H9 (cell line): Measurements from ENCODE around the gene GRID1. TPM values are rescaled to one million over a fixed set of nuclear protein-coding genes. Genes with fewer than 3 reads are reported as not detected.

ENCODE experiments used
- DNase-seq: peaks from one replicate; pipeline ENCODE4 v3.0.0-alpha.2; 2017
- H2AFZ ChIP-seq: one replicate; pipeline ENCODE4 v1.6.1; 2013; ENCODE audit warnings: mild to moderate bottlenecking, low read length, control low read depth, moderate library complexity
- H2AK5ac ChIP-seq: 2 replicates; pipeline ENCODE4 v1.6.1; 2013; ENCODE audit warnings: low read length, control low read depth, mixed read lengths; ENCODE audit not compliant: insufficient read length
- H2BK120ac ChIP-seq: one replicate; pipeline ENCODE4 v1.6.1; 2013; ENCODE audit warnings: low read depth, mild to moderate bottlenecking, low read length, control low read depth, inconsistent platforms; ENCODE audit not compliant: poor library complexity, severe bottlenecking
- H2BK12ac ChIP-seq: 2 replicates; pipeline ENCODE4 v1.6.1; 2013; ENCODE audit warnings: low read length, control low read depth, mixed read lengths, low read depth; ENCODE audit not compliant: insufficient read length
- H2BK15ac ChIP-seq: 2 replicates; pipeline ENCODE4 v1.6.1; 2013; ENCODE audit warnings: low read depth, low read length, control low read depth
- H2BK20ac ChIP-seq: one replicate; pipeline ENCODE4 v1.6.1; 2013; ENCODE audit warnings: low read depth, mild to moderate bottlenecking, low read length, control low read depth, inconsistent platforms; ENCODE audit not compliant: poor library complexity, severe bottlenecking
- H2BK5ac ChIP-seq: 2 replicates; pipeline ENCODE4 v1.6.1; 2013; ENCODE audit warnings: low read length, control low read depth, mixed read lengths; ENCODE audit not compliant: insufficient read length
- H3K14ac ChIP-seq: 2 replicates; pipeline ENCODE4 v1.6.1; 2013; ENCODE audit warnings: low read length, control low read depth; ENCODE audit not compliant: insufficient read depth
- H3K18ac ChIP-seq: 2 replicates; pipeline ENCODE4 v1.6.1; 2013; ENCODE audit warnings: low read depth, mild to moderate bottlenecking, mixed read lengths, low read length, control low read depth; ENCODE audit not compliant: insufficient read length
- H3K23ac ChIP-seq: 2 replicates; pipeline ENCODE4 v1.6.1; 2013; ENCODE audit warnings: low read length, control low read depth, mixed read lengths, low read depth; ENCODE audit not compliant: insufficient read length
- H3K23me2 ChIP-seq: 2 replicates; pipeline ENCODE4 v1.6.1; 2013; ENCODE audit warnings: low read depth, mild to moderate bottlenecking, mixed read lengths, low read length, control low read depth; ENCODE audit not compliant: insufficient read length, poor library complexity, severe bottlenecking
- H3K27ac ChIP-seq: 2 replicates; pipeline ENCODE4 v1.5.1; 2013; ENCODE audit warnings: low read length, control low read depth, mixed read lengths, low read depth; ENCODE audit not compliant: insufficient read length
- H3K27me3 ChIP-seq: 2 replicates; pipeline ENCODE4 v1.6.1; 2013; ENCODE audit warnings: low read length, control low read depth, inconsistent platforms; ENCODE audit not compliant: insufficient read depth
- H3K4ac ChIP-seq: 2 replicates; pipeline ENCODE4 v1.6.1; 2013; ENCODE audit warnings: low read depth, mild to moderate bottlenecking, control low read depth, inconsistent platforms, low read length, moderate library complexity
- H3K4me1 ChIP-seq: 2 replicates; pipeline ENCODE4 v1.6.1; 2013; ENCODE audit warnings: low read length, control low read depth, inconsistent platforms; ENCODE audit not compliant: insufficient read depth
- H3K4me2 ChIP-seq: 2 replicates; pipeline ENCODE4 v1.6.1; 2013; ENCODE audit warnings: low read length, control low read depth, mixed read lengths; ENCODE audit not compliant: insufficient read length, insufficient read depth
- H3K56ac ChIP-seq: 2 replicates; pipeline ENCODE4 v1.6.1; 2013; ENCODE audit warnings: low read depth, mild to moderate bottlenecking, mixed read lengths, low read length, control low read depth; ENCODE audit not compliant: insufficient read length
- H3K79me1 ChIP-seq: 2 replicates; pipeline ENCODE4 v1.6.1; 2013; ENCODE audit warnings: low read depth, mild to moderate bottlenecking, moderate library complexity, low read length, control low read depth, inconsistent platforms; ENCODE audit not compliant: insufficient read depth, poor library complexity, severe bottlenecking
- H3K79me2 ChIP-seq: 2 replicates; pipeline ENCODE4 v1.6.1; 2013; ENCODE audit warnings: low read length, control low read depth, inconsistent platforms; ENCODE audit not compliant: insufficient read depth
- H3K9ac ChIP-seq: 2 replicates; pipeline ENCODE4 v1.6.1; 2013; ENCODE audit warnings: low read length, control low read depth, mixed read lengths; ENCODE audit not compliant: insufficient read length; ENCODE audit errors: extremely low read depth
- H3K9me3 ChIP-seq: one replicate; pipeline ENCODE4 v1.6.1; 2013; ENCODE audit warnings: low read depth, low read length, inconsistent platforms; ENCODE audit not compliant: control insufficient read depth
- H3T11ph ChIP-seq: one replicate; pipeline ENCODE4 v1.6.1; 2013; ENCODE audit warnings: mild to moderate bottlenecking, low read length, control low read depth, inconsistent platforms
- H4K20me1 ChIP-seq: one replicate; pipeline ENCODE4 v1.6.1; 2013; ENCODE audit not compliant: control insufficient read depth, insufficient read length, insufficient read depth
- H4K5ac ChIP-seq: 2 replicates; pipeline ENCODE4 v1.6.1; 2013; ENCODE audit warnings: low read depth, mild to moderate bottlenecking, mixed read lengths, low read length, control low read depth; ENCODE audit not compliant: insufficient read length
- H4K8ac ChIP-seq: replicated peaks from 2 replicates; pipeline ENCODE4 v1.6.1; 2013; ENCODE audit warnings: low read length, control low read depth, mixed read lengths, low read depth; ENCODE audit not compliant: insufficient read length
- H4K91ac ChIP-seq: 2 replicates; pipeline ENCODE4 v1.6.1; 2013; ENCODE audit warnings: low read depth, mild to moderate bottlenecking, moderate library complexity, mixed read lengths, low read length, control low read depth; ENCODE audit not compliant: insufficient read length
- H3K27ac Mint-ChIP-seq, 3 experiments: 2 replicates in 2 of 3; 3 replicates in 1 of 3; pipeline ENCODE4 v1.8.0; 2020 to 2021; ENCODE audit warnings: mixed read lengths in 3 of 3, mild to moderate bottlenecking in 1 of 3, moderate library complexity in 1 of 3
- H3K27me3 Mint-ChIP-seq: 2 replicates; pipeline ENCODE4 v1.8.0; 2021; ENCODE audit warnings: low read depth, mild to moderate bottlenecking, moderate library complexity, mixed read lengths
- H3K36me3 Mint-ChIP-seq, 3 experiments: 2 replicates in 2 of 3; 3 replicates in 1 of 3; pipeline ENCODE4 v1.8.0; 2020 to 2021; ENCODE audit warnings: low read depth in 3 of 3, mixed read lengths in 3 of 3; ENCODE audit not compliant: insufficient read depth in 1 of 3
- H3K4me1 Mint-ChIP-seq, 2 experiments: 2 replicates each; pipeline ENCODE4 v1.8.0; 2020; ENCODE audit warnings: mixed read lengths in 2 of 2
- H3K4me3 Mint-ChIP-seq, 2 experiments: 2 replicates in 1 of 2; 3 replicates in 1 of 2; pipeline ENCODE4 v1.8.0; 2020 to 2021; ENCODE audit warnings: mild to moderate bottlenecking in 2 of 2, mixed read lengths in 2 of 2, moderate library complexity in 1 of 2
- H3K9me3 Mint-ChIP-seq, 2 experiments: 2 replicates in 1 of 2; 3 replicates in 1 of 2; pipeline ENCODE4 v1.8.0; 2020; ENCODE audit warnings: mild to moderate bottlenecking in 2 of 2, mixed read lengths in 2 of 2, moderate library complexity in 1 of 2
- WGBS: extraction: QIAGEN DNeasy Blood & Tissue Kit; methylation state at CpG from one replicate; pipeline ENCODE4 v1.1.7; 2013; ENCODE audit warnings: missing lambda C conversion rate, low lambda C conversion rate, mixed read lengths; ENCODE audit not compliant: insufficient read length; ENCODE audit errors: extremely low coverage; 5-methylcytosine and 5-hydroxymethylcytosine counted together
- total RNA-seq: library from RNA; stranded (reverse); gene quantifications from 2 replicates; pipeline ENCODE4 v1.2.1, GENCODE V29; 2021
- TF ChIP-seq, protein P1 (sequence below): fragments of 200-600 bp; sonication (generic); conservative IDR thresholded peaks from 3 replicates; pipeline ENCODE4 v1.8.0; 2021; ENCODE audit warnings: antibody characterized with exemption, mild to moderate bottlenecking

The GRID1 gene
- total RNA-seq, 1 experiment from 2014 or later = 0.35 TPM

- H2AFZ ChIP-seq = no peak overlapping the region
- H4K20me1 ChIP-seq = no peaks in the 10 kb centered on the region
- no peak overlapping the region for H3K4me2 ChIP-seq
Measured at GRCh38 chr10:86265236-86265894, 101.2 kb downstream of the GRID1 start.

More at GRCh38 chr10:86265236-86265894, 101.2 kb downstream of the GRID1 start:
- Histone ChIP-seq H3K23me2 (no peaks in the 10 kb centered on the region), H4K91ac (no peak overlapping the region), H3K23ac (no peak overlapping the region), H4K8ac (no peak overlapping the region), H2BK12ac (no peak overlapping the region), H2BK15ac (no peak overlapping the region), H4K5ac (no peak overlapping the region), H3K4me1 (no peaks in the 10 kb centered on the region; the same call in 1 of the 2 replicates), H2BK5ac (no peak overlapping the region), H3K79me2 (no peaks in the 10 kb centered on the region), H3K27ac (no peak overlapping the region), H3K9ac (no peak overlapping the region), H3K18ac (no peak overlapping the region), H3K4ac (no peak overlapping the region), H3K56ac (no peak overlapping the region), H3T11ph (no peak overlapping the region), H3K79me1 (no peaks in the 10 kb centered on the region), H2BK20ac (no peak overlapping the region), H2BK120ac (no peak overlapping the region), H2AK5ac (no peak overlapping the region), H3K9me3 (no peaks in the 10 kb centered on the region), H3K14ac (no peak overlapping the region), H3K27me3 (no peaks in the 10 kb centered on the region)
- Mint-ChIP-seq H3K4me1 (peaks cover 40 to 44% of the 10 kb centered on the region in 2 experiments), H3K27me3 (peaks cover 23% of the 10 kb centered on the region), H3K27ac (no peak overlapping the region), H3K4me3 (no peak overlapping the region), H3K9me3 (no peaks in the 10 kb centered on the region; a peak in 1 of 5 replicates), H3K36me3 (no peaks in the 10 kb centered on the region)
- DNase-seq = peak; percentile 10
- TF ChIP-seq, protein P1, sequence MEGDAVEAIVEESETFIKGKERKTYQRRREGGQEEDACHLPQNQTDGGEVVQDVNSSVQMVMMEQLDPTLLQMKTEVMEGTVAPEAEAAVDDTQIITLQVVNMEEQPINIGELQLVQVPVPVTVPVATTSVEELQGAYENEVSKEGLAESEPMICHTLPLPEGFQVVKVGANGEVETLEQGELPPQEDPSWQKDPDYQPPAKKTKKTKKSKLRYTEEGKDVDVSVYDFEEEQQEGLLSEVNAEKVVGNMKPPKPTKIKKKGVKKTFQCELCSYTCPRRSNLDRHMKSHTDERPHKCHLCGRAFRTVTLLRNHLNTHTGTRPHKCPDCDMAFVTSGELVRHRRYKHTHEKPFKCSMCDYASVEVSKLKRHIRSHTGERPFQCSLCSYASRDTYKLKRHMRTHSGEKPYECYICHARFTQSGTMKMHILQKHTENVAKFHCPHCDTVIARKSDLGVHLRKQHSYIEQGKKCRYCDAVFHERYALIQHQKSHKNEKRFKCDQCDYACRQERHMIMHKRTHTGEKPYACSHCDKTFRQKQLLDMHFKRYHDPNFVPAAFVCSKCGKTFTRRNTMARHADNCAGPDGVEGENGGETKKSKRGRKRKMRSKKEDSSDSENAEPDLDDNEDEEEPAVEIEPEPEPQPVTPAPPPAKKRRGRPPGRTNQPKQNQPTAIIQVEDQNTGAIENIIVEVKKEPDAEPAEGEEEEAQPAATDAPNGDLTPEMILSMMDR = no peak
- WGBS = no CpG with 5 or more reads among the region's 8 CpGs
